ENCODE data around the gene NLRX1. TPM values are rescaled to one million over a fixed set of nuclear protein-coding genes. Genes with fewer than 3 reads are reported as not detected.

The NLRX1 gene
- total and polyA plus RNA-seq, 10 of the 15 experiments (the other 5 are each of a cell fraction or from before 2014, with no cell fraction given): 0.85 to 18.5 (median 10.0) TPM

- in situ Hi-C loops (cut with MboI): no loop called here
- POLR2A ChIA-PET: no interaction called here
- CTCF ChIA-PET: interaction anchor here (1.1 to 2.5 kb wide), 3 partner anchors 11 to 18 kb away, joined by 3 to 5 read pairs (median 3); partner anchors contain the start of gene NLRX1
- no peak overlapping the region for H3K9ac ChIP-seq (ENCODE audit: control insufficient read depth, insufficient read depth, low read length)
- 49% methylated on average over 9 of the region's 9 CpGs for WGBS (ENCODE audit: insufficient coverage, insufficient replicate concordance, low lambda C conversion rate, missing lambda C conversion rate)
- no peaks in the 10 kb centered on the region for H3K79me2 ChIP-seq (ENCODE audit: control insufficient read depth, insufficient read depth, low read length)
- RAD21 ChIA-PET (ENCODE audit: unreplicated experiment): no interaction called here
- no TSS peak for BruUV-seq (replicated peaks)
- H2AFZ ChIP-seq (ENCODE audit: control insufficient read depth, low read depth, low read length): no peak overlapping the region
- H3K27me3 ChIP-seq (replicated peaks in 1 of 2; ENCODE audit: control insufficient read depth in 2 of 2, insufficient read depth in 2 of 2, low read length in 1 of 2): peaks cover 12 to 17% of the 10 kb centered on the region in 2 experiments; a peak in 3 of 4 replicates
- TF ChIP-seq ZZZ3 (IDR thresholded peaks at IDR 0.05; ENCODE audit: control insufficient read depth, insufficient read length, low read depth) (no peak), BMI1 (IDR thresholded peaks at IDR 0.05; ENCODE audit: borderline replicate concordance) (no peak), RFX5 (IDR thresholded peaks at IDR 0.05; ENCODE audit: low read depth, low read length) (no peak), PAX8 (IDR thresholded peaks at IDR 0.05) (no peak), KLF5 (IDR thresholded peaks at IDR 0.05; ENCODE audit: partially characterized antibody) (no peak), NFYA (IDR thresholded peaks at IDR 0.05; ENCODE audit: borderline replicate concordance, low read depth, low read length) (no peak), SMAD5 (IDR thresholded peaks at IDR 0.05; ENCODE audit: low read depth) (no peak), EED (IDR thresholded peaks at IDR 0.05; ENCODE audit: low read depth) (no peak), NFIC (IDR thresholded peaks at IDR 0.05; ENCODE audit: low read depth, low read length) (no peak), MYB (IDR thresholded peaks at IDR 0.05; ENCODE audit: borderline replicate concordance, low read depth, low read length) (no peak), ZNF24 (IDR thresholded peaks at IDR 0.05) (no peak), MXI1 (IDR thresholded peaks at IDR 0.05; ENCODE audit: low read depth, low read length) (no peak), CHD4 (IDR thresholded peaks at IDR 0.05) (no peak), IKZF2 (IDR thresholded peaks at IDR 0.05) (no peak), JUNB (IDR thresholded peaks at IDR 0.05) (no peak), NRF1 (conservative IDR thresholded peaks at IDR 0.05; ENCODE audit: low read depth, low read length) (no peak), RUNX3 (IDR thresholded peaks at IDR 0.05; ENCODE audit: low read length) (no peak)
- TF ChIP-seq, protein P1, sequence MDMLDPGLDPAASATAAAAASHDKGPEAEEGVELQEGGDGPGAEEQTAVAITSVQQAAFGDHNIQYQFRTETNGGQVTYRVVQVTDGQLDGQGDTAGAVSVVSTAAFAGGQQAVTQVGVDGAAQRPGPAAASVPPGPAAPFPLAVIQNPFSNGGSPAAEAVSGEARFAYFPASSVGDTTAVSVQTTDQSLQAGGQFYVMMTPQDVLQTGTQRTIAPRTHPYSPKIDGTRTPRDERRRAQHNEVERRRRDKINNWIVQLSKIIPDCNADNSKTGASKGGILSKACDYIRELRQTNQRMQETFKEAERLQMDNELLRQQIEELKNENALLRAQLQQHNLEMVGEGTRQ (IDR thresholded peaks at IDR 0.05; ENCODE audit: borderline replicate concordance, low read depth, low read length): no peak
- TF ChIP-seq, protein P2, sequence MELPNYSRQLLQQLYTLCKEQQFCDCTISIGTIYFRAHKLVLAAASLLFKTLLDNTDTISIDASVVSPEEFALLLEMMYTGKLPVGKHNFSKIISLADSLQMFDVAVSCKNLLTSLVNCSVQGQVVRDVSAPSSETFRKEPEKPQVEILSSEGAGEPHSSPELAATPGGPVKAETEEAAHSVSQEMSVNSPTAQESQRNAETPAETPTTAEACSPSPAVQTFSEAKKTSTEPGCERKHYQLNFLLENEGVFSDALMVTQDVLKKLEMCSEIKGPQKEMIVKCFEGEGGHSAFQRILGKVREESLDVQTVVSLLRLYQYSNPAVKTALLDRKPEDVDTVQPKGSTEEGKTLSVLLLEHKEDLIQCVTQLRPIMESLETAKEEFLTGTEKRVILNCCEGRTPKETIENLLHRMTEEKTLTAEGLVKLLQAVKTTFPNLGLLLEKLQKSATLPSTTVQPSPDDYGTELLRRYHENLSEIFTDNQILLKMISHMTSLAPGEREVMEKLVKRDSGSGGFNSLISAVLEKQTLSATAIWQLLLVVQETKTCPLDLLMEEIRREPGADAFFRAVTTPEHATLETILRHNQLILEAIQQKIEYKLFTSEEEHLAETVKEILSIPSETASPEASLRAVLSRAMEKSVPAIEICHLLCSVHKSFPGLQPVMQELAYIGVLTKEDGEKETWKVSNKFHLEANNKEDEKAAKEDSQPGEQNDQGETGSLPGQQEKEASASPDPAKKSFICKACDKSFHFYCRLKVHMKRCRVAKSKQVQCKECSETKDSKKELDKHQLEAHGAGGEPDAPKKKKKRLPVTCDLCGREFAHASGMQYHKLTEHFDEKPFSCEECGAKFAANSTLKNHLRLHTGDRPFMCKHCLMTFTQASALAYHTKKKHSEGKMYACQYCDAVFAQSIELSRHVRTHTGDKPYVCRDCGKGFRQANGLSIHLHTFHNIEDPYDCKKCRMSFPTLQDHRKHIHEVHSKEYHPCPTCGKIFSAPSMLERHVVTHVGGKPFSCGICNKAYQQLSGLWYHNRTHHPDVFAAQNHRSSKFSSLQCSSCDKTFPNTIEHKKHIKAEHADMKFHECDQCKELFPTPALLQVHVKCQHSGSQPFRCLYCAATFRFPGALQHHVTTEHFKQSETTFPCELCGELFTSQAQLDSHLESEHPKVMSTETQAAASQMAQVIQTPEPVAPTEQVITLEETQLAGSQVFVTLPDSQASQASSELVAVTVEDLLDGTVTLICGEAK (IDR thresholded peaks at IDR 0.05; ENCODE audit: borderline replicate concordance): no peak
- TF ChIP-seq, protein P3, sequence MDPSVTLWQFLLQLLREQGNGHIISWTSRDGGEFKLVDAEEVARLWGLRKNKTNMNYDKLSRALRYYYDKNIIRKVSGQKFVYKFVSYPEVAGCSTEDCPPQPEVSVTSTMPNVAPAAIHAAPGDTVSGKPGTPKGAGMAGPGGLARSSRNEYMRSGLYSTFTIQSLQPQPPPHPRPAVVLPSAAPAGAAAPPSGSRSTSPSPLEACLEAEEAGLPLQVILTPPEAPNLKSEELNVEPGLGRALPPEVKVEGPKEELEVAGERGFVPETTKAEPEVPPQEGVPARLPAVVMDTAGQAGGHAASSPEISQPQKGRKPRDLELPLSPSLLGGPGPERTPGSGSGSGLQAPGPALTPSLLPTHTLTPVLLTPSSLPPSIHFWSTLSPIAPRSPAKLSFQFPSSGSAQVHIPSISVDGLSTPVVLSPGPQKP (IDR thresholded peaks at IDR 0.05; ENCODE audit: low read depth, low read length): no peak
- no peaks in the 10 kb centered on the region for H3K4me1 ChIP-seq (ENCODE audit: control insufficient read depth, insufficient read depth, low read length)
- H3K36me3 ChIP-seq (ENCODE audit: control insufficient read depth in 2 of 2, insufficient read depth in 2 of 2, low read length in 1 of 2): no peaks in the 10 kb centered on the region
- H3K9me3 ChIP-seq (replicated peaks; ENCODE audit: control insufficient read depth, insufficient read depth, low read length): no peaks in the 10 kb centered on the region
- intact Hi-C loops (cut with micrococcal nuclease; ENCODE audit: unreplicated experiment): no loop called here
- no peak overlapping the region for H3K4me3 ChIP-seq
- FAIRE-seq (no peak), DNase-seq (ENCODE audit: low read depth, low spot score) (no peak), ATAC-seq (no peak)
- H3K27ac ChIP-seq (ENCODE audit: control insufficient read depth, insufficient read depth): no peak overlapping the region
- H3K4me2 ChIP-seq (ENCODE audit: control insufficient read depth, insufficient read depth): no peak overlapping the region
- SMC1A ChIA-PET (ENCODE audit: uncharacterized antibody, unreplicated experiment): interaction anchor here (1.0 to 1.4 kb wide), 2 partner anchors 9 to 175 kb away, joined by 3 to 4 read pairs; no protein-coding TSS in a partner anchor
- H4K20me1 ChIP-seq (ENCODE audit: control insufficient read depth, insufficient read depth): no peaks in the 10 kb centered on the region
These were observed 16.5 kb upstream of the NLRX1 start for GRCh38 chr11:119152043-119152442.

Data from GM12878 (cell line).